Endothelial cell of umbilical vein (primary cell): Measurements from ENCODE around the gene TMC1. TPM values are rescaled to one million over a fixed set of nuclear protein-coding genes. Genes with fewer than 3 reads are reported as not detected.

Source experiments
- BruUV-seq: library from RNA; stranded (reverse); fragments of 400-500 nt; replicated peaks from 2 replicates; lab custom pipeline; 2021; lab: Mats Ljungman, UMichigan
- CTCF ChIA-PET: fragments of 300-600, 350-600 bp; sonication (Branson Sonifier 250); formaldehyde crosslinking; loops from one replicate; lab custom pipeline; 2021; ENCODE audit warnings: antibody characterized with exemption, inconsistent platforms; lab: Charles Lee
- POLR2A ChIA-PET: fragments of 300-600, 350-600 bp; sonication (Branson Sonifier 250); formaldehyde crosslinking; loops from one replicate; lab custom pipeline; 2021; ENCODE audit warnings: antibody characterized with exemption, inconsistent platforms; lab: Charles Lee
- DNase-seq: peaks from one replicate; pipeline ENCODE4 v3.0.0-alpha.2; 2011; ENCODE audit warnings: low read depth, low spot score
- FAIRE-seq: peaks from 2 replicates; lab custom pipeline; 2011; peaks lifted over from hg19 to GRCh38; lab: Jason Lieb, UNC
- H2AFZ ChIP-seq: 2 replicates; pipeline ENCODE4 v1.6.0; 2012; ENCODE audit warnings: low read depth, low read length, control low read depth, inconsistent platforms
- H3K27ac ChIP-seq: 2 replicates; pipeline ENCODE4 v1.5.1; 2011; ENCODE audit warnings: low read depth, mild to moderate bottlenecking, control low read depth, low read length, moderate library complexity; ENCODE audit not compliant: insufficient read depth
- H3K27me3 ChIP-seq, 2 experiments: 2 replicates each; pipeline versions ENCODE4 v1.6.0 to v1.6.1; 2011; ENCODE audit warnings: low read length in 2 of 2, mixed read lengths in 1 of 2; ENCODE audit not compliant: control insufficient read depth in 2 of 2, insufficient read depth in 2 of 2
- H3K36me3 ChIP-seq, 2 experiments: 2 replicates in 1 of 2; 3 replicates in 1 of 2; pipeline ENCODE4 v1.5.1; 2011; ENCODE audit warnings: low read length in 2 of 2, mild to moderate bottlenecking in 1 of 2, moderate library complexity in 1 of 2; ENCODE audit not compliant: control insufficient read depth in 2 of 2, insufficient read depth in 2 of 2; ENCODE audit errors: extremely low read depth in 1 of 2
- H3K4me1 ChIP-seq: 3 replicates; pipeline ENCODE4 v1.5.1; 2011; ENCODE audit warnings: mild to moderate bottlenecking, low read length; ENCODE audit not compliant: control insufficient read depth, insufficient read depth; ENCODE audit errors: extremely low read depth
- H3K4me2 ChIP-seq: 2 replicates; pipeline ENCODE4 v1.6.1; 2011; ENCODE audit warnings: low read length, control low read depth, mixed read lengths; ENCODE audit not compliant: insufficient read depth
- H3K4me3 ChIP-seq, 3 experiments: fragments of 200-600 bp in 1 of 3; sonication (generic), shearing (Covaris generic) in 1 of 3; replicated peaks in 1 of 3; 2 replicates each; pipeline ENCODE4 v1.5.1; 2011 to 2016; ENCODE audit warnings: control low read depth in 3 of 3, low read length in 3 of 3, mild to moderate bottlenecking in 2 of 3, inconsistent platforms in 1 of 3, low read depth in 1 of 3, moderate library complexity in 1 of 3; ENCODE audit not compliant: insufficient read depth in 1 of 3
- H3K79me2 ChIP-seq: 2 replicates; pipeline ENCODE4 v1.6.0; 2012; ENCODE audit warnings: low read length, inconsistent platforms; ENCODE audit not compliant: control insufficient read depth, insufficient read depth
- H3K9ac ChIP-seq: replicated peaks from 2 replicates; pipeline ENCODE3; 2011; ENCODE audit warnings: low read length, control low read depth; ENCODE audit not compliant: insufficient read depth; ENCODE audit errors: extremely low read depth
- H3K9me1 ChIP-seq: replicated peaks from 3 replicates; pipeline ENCODE4 v1.6.0; 2011; ENCODE audit warnings: mild to moderate bottlenecking, low read length; ENCODE audit not compliant: control insufficient read depth, insufficient read depth; ENCODE audit errors: extremely low read depth
- H3K9me3 ChIP-seq: replicated peaks from 2 replicates; pipeline ENCODE4 v1.5.1; 2012; ENCODE audit warnings: low read length, inconsistent platforms; ENCODE audit not compliant: control insufficient read depth, insufficient read depth
- H4K20me1 ChIP-seq: replicated peaks from 2 replicates; pipeline ENCODE3; 2011; ENCODE audit warnings: mild to moderate bottlenecking, low read length; ENCODE audit not compliant: control insufficient read depth, insufficient read depth; ENCODE audit errors: extremely low read depth
- CTCF ChIP-seq, 2 donors: IDR thresholded peaks; 1 replicate in 1 of 2; 2 replicates in 1 of 2; pipeline ENCODE4 v1.5.1; 2011; ENCODE audit warnings: low read length in 2 of 2, mild to moderate bottlenecking in 2 of 2, moderate library complexity in 2 of 2, control low read depth in 1 of 2, inconsistent platforms in 1 of 2, low read depth in 1 of 2; ENCODE audit not compliant: insufficient read depth in 1 of 2; ENCODE audit errors: extremely low read depth in 1 of 2
- EZH2 ChIP-seq: IDR thresholded peaks from 2 replicates; pipeline ENCODE4 v1.6.1; 2012; ENCODE audit warnings: borderline replicate concordance, low read depth, mild to moderate bottlenecking, moderate library complexity, low read length, inconsistent platforms; ENCODE audit not compliant: severe bottlenecking
- FOS ChIP-seq: IDR thresholded peaks from 2 replicates; pipeline ENCODE4 v1.6.1; 2011; ENCODE audit warnings: mild to moderate bottlenecking, low read length, moderate library complexity, borderline replicate concordance; ENCODE audit not compliant: insufficient read depth
- GATA2 ChIP-seq: IDR thresholded peaks from 2 replicates; pipeline ENCODE4 v1.7.0; 2011; ENCODE audit warnings: low read depth, mild to moderate bottlenecking, moderate library complexity, mixed read lengths, low read length; ENCODE audit not compliant: insufficient read length, insufficient read depth
- JUN ChIP-seq: IDR thresholded peaks from 2 replicates; pipeline ENCODE4 v1.6.1; 2011; ENCODE audit warnings: borderline replicate concordance, low read depth; ENCODE audit not compliant: insufficient read length, insufficient read depth
- MAX ChIP-seq: IDR thresholded peaks from 2 replicates; pipeline ENCODE4 v1.6.1; 2011; ENCODE audit not compliant: insufficient read depth, insufficient read length
- MYC ChIP-seq: IDR thresholded peaks from one replicate; pipeline ENCODE4 v1.6.1; 2011; ENCODE audit warnings: mild to moderate bottlenecking, low read depth, low read length
- POLR2A ChIP-seq: IDR thresholded peaks from 2 replicates; pipeline ENCODE4 v1.6.1; 2012; ENCODE audit warnings: low read depth, mild to moderate bottlenecking, control low read depth, low read length
- POLR2AphosphoS5 ChIP-seq: IDR thresholded peaks from 2 replicates; pipeline ENCODE4 v1.6.1; 2012; ENCODE audit warnings: low read depth, mild to moderate bottlenecking, control low read depth, low read length, moderate library complexity; ENCODE audit not compliant: insufficient read depth
- dilution Hi-C: fragments of 300-500 bp; cut with MboI; formaldehyde crosslinking; loops from one replicate; pipeline ENCODE4 v1.15.0; 2019; ENCODE audit warnings: low sequenced_read_pairs; ENCODE audit not compliant: extremely low pct_ligation_motif_present
- intact Hi-C: fragments of 100-400 bp; cut with micrococcal nuclease; formaldehyde crosslinking; loops from one replicate; pipeline ENCODE4 v1.10.0; 2022
- polyA plus RNA-seq, 4 experiments: library from polyadenylated mRNA; depleted of rRNA in 3 of 4; stranded (reverse) in 3 of 4; unstranded in 1 of 4; fragments of >200 nt; gene quantifications; 2 replicates each; pipeline versions ENCODE4 v1.2.1 to v1.2.3, GENCODE V29; 2011 to 2012; ENCODE audit warnings: missing spikeins in 1 of 4
- total RNA-seq: library from RNA; stranded (reverse); gene quantifications from 2 replicates; pipeline ENCODE4 v1.2.3, GENCODE V29; 2021

The TMC1 gene
- total and polyA plus RNA-seq, 2 donors (not counting 3 experiments of a cell fraction or from before 2014, with no cell fraction given): 1.5 TPM; not detected in 1

DNA sequence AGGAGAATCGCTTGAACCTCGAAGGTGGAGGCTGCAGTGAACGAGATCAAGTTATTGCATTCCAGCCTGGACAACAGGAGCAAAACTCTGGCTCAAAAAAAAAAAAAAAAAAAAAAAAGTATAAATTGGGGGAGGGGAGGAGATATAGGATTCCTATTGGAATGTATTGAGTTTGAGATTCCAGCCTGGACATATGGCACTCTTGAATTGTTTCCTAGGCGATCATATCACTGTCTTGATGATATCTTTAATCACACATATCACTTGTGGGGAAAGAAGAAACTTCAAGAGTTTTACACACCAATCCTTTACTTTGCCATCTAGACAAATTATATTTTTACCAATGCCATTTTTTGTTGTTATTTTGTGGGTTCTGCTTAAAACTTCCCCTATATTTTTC lies 42.4 kb downstream of the TMC1 start:
- Histone ChIP-seq H3K4me1 (no peaks in the 10 kb centered on the region), H3K4me3 (no peak overlapping the region), H4K20me1 (no peaks in the 10 kb centered on the region), H3K36me3 (no peaks in the 10 kb centered on the region), H3K27me3 (peaks cover 0 to 2% of the 10 kb centered on the region in 2 experiments), H2AFZ (no peak overlapping the region), H3K9me1 (no peaks in the 10 kb centered on the region), H3K4me2 (no peak overlapping the region), H3K27ac (no peak overlapping the region), H3K9me3 (no peaks in the 10 kb centered on the region), H3K9ac (no peak overlapping the region), H3K79me2 (no peaks in the 10 kb centered on the region)
- DNase-seq (no peak), FAIRE-seq (no peak)
- TF ChIP-seq FOS (no peak), GATA2 (no peak), MYC (no peak), CTCF (IDR thresholded peaks at IDR 0.05; ENCODE audit: extremely low read depth in 1 of 2, insufficient read depth in 1 of 2, low read depth in 1 of 2, low read length in 2 of 2) (no peak), EZH2 (no peak), JUN (no peak), MAX (no peak), POLR2AphosphoS5 (no peak), POLR2A (no peak)
- no TSS peak for BruUV-seq
- dilution Hi-C loops: no loop called here
- POLR2A ChIA-PET: interaction anchor here (0.7 kb wide), 1 partner anchor 199 kb away, joined by 3 read pairs; the partner anchor contains the start of gene ZFAND5
- intact Hi-C loops: no loop called here
- CTCF ChIA-PET: interaction anchor here (1.1 to 1.7 kb wide), 3 partner anchors 10 to 13 kb away, joined by 3 to 6 read pairs (median 6); no protein-coding TSS in a partner anchor
